Fibroblast of pulmonary artery (primary cell): ENCODE measurements around the gene HABP4.

Source experiments
- DNase-seq: peaks from one replicate; pipeline ENCODE4 v3.0.0-alpha.2; 2010; ENCODE audit warnings: low read depth
- H3K4me3 ChIP-seq: replicated peaks from 2 replicates; pipeline ENCODE4 v1.5.1; 2011; ENCODE audit warnings: low read depth, mild to moderate bottlenecking, control low read depth, low read length, moderate library complexity
- CTCF ChIP-seq: IDR thresholded peaks from 2 replicates; pipeline ENCODE4 v1.5.1; 2011; ENCODE audit warnings: mild to moderate bottlenecking, control low read depth, low read length, inconsistent platforms; ENCODE audit errors: missing control alignments

The HABP4 gene

DNA sequence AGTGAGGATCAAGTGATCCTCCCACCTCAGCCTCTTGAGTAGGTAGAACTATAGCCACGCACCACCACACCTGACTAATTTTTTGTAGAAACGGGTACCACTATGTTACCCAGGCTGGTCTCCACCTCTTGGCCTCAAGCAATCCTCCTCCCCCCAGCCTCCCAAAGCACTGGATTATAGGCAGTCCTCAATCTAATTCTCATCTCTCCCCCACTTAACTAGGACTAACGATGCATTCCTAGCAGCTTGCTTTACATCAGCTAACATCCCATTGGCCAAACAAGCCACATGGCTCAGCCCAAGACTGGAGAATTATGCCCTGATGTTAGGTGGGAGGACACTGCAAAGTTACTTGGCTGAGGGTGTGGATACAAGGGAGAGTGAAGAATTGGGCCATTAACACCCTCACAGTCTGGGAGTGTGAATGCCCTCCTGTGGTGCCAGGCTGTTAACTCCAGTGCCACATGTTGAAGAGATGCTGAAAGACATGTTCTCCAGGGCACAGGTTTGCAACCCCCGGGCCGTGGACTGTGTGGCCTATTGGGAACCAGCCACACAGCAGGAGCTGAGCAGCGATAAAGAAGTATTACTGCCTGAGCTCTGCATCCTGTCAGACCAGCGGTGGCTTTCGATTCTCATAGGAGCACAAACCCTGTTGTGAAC is 26.5 kb upstream of the HABP4 start:
- TF ChIP-seq CTCF = no peak
- H3K4me3 ChIP-seq = no peak overlapping the region

GRCh38 chr9:96423985-96424336 is 26.0 kb upstream of the HABP4 start:
- DNase-seq = no peak
- TF ChIP-seq CTCF = no peak
- no peak overlapping the region for H3K4me3 ChIP-seq

More for the DNA sequence above, 26.5 kb upstream of the HABP4 start:
- DNase-seq = no peak

DNA sequence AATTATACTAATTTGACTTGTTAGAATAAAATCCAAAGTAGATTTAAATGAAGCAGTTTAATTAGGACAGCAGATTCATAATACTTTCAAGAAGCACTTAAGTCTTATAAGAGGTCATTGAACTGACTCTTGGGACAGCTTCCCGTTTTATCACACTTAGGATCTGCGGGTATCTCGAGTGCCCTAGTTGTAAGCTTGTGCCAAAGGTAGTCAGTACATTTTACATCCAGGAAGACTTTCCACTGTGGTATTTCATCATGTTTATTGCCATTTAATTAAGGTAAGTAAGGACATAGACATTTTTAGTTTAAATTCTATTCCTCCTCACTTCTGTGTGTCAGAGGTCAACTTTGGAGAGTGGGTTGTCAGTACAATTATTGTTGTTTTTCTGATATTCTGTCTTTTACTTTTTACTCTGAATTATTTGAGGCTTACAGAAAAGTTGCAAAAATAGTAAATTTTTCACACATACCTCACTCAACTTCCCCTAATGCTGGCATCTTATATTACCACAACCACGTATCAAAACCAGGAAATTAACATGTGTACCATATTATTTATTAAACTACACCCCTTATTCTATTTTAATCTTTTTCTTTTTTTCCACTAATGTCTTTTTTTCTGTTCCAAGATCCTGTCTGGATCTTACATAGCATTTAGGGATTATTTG is 24.3 kb upstream of the HABP4 start:
- H3K4me3 ChIP-seq = no peak overlapping the region
- no peak for DNase-seq
- TF ChIP-seq CTCF = no peak

DNA sequence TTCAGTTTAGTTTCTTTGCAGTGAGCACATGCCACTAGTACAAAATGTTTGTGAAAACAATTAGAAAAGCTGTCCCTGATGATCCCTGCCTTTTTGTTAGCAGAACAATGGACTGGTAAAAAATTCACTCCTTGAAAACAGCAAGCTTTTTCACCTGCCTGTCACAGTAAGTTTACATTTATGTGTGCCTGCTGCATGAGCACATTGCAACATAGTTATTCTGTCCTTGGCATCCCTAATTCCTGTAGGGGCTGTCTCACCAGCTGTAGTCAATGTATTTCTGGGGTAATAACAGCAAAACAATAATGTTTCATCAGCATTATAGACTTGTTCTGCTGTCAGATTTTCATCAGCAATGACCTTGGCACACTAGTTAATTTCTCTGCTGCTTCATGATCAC is 20.2 kb upstream of the HABP4 start:
- TF ChIP-seq CTCF = no peak
- H3K4me3 ChIP-seq = no peak overlapping the region
- no peak for DNase-seq

DNA sequence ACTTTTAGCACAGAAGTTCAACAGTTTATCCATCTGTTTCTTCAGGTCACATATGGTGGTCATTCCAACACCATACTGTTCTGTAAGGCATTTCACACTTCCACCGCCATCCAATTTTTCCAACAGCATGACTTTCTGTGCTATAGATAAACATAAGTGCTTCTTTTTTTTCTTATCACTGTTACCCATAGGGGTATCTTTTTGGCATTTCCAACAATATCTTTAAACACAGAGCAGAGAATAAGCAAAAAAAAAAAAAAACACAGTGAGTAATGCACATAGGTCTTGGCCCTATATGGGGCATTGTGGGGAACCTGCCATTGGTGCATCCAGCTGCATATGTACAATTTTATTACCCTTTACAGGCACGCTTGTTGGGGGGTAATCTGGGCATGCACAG is 19.6 kb upstream of the HABP4 start:
- TF ChIP-seq CTCF = no peak
- no peak for DNase-seq
- H3K4me3 ChIP-seq = no peak overlapping the region

DNA sequence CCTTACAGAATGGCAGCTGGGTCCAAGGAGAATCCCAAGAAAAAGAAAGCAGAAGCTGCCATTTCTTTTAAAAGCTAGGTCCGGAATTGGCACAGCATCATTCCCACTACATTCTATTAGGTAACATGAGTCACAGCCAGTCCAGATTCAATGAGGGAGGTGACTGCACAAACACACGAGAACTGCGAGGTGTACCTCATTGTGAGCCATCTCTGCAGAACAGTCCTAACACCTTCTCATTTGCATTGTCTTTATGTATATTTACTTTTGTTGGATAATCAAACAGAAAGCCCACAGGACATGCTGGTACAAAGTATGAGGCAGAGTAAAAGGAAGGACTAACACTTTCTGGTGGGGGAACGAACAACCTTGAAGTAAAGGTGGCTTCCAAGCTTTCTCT is 14.6 kb upstream of the HABP4 start:
- no peak overlapping the region for H3K4me3 ChIP-seq
- TF ChIP-seq CTCF = no peak
- no peak for DNase-seq

DNA sequence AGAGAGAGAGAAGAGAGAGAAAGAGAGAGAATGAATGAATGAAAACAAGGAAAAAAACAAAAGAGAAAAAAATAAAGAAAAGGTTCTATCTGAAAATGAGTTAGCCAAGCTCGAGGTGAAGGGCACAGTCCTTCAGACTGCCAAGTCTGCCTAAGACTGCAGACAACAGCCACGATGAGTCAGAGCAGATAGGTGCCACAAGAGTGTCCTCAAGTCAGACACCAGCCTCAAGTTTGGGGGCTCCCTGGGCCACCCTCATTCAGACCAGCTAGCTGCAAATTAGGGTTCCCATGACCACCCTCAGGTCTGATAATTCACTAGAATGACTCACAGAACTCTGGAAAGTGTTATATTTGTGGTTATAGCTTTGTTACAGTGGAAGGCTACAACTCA is 13.9 kb upstream of the HABP4 start:
- no peak overlapping the region for H3K4me3 ChIP-seq
- TF ChIP-seq CTCF = no peak
- DNase-seq = no peak
